Measurements from ENCODE around the gene ARID1B. TPM values are rescaled to one million over a fixed set of nuclear protein-coding genes. Genes with fewer than 3 reads are reported as not detected.

The ARID1B gene
- total and polyA plus RNA-seq, 4 donors: 7.0 to 49.0 (median 24.2) TPM

GRCh38 chr6:156731396-156731795, 45.8 kb upstream of the ARID1B start:
- Histone ChIP-seq H3K36me3 (ENCODE audit: control insufficient read depth in 4 of 4, insufficient read depth in 3 of 4, low read depth in 1 of 4, low read length in 3 of 4) (no peaks in the 10 kb centered on the region), H3K4me1 (ENCODE audit: control insufficient read depth in 4 of 4, insufficient read depth in 4 of 4, low read length in 3 of 4) (no peaks in the 10 kb centered on the region), H3K9ac (ENCODE audit: low read depth in 1 of 2, low read length in 2 of 2) (no peak overlapping the region), H3K4me3 (ENCODE audit: low read depth in 1 of 3, low read length in 3 of 3) (no peak overlapping the region), H3K27ac (ENCODE audit: low read depth in 1 of 2, low read length in 2 of 2) (no peak overlapping the region), H3K27me3 (ENCODE audit: control insufficient read depth in 4 of 4, insufficient read depth in 4 of 4, low read length in 3 of 4) (no peaks in the 10 kb centered on the region), H3K9me3 (ENCODE audit: control insufficient read depth in 4 of 4, low read length in 3 of 4) (no peaks in the 10 kb centered on the region)
- no peak for DNase-seq (ENCODE audit: low spot score)
- WGBS: 94% methylated on average over 4 of the region's 4 CpGs
- TF ChIP-seq HNF4A (conservative IDR thresholded peaks at IDR 0.05) (no peak), CTCF (IDR thresholded peaks at IDR 0.05; ENCODE audit: low read depth, low read length, missing input control) (no peak), ATF3 (IDR thresholded peaks at IDR 0.05) (no peak), FOXA1 (IDR thresholded peaks at IDR 0.05) (no peak), REST (IDR thresholded peaks at IDR 0.05) (no peak), RXRA (IDR thresholded peaks at IDR 0.05) (no peak), HNF4G (IDR thresholded peaks at IDR 0.05) (no peak), ZBTB33 (IDR thresholded peaks at IDR 0.05) (no peak), MAX (IDR thresholded peaks at IDR 0.05) (no peak), YY1 (IDR thresholded peaks at IDR 0.05) (no peak), GABPA (IDR thresholded peaks at IDR 0.05 in 1 of 2, conservative IDR thresholded peaks at IDR 0.05 in 1 of 2) (no peak), SP1 (IDR thresholded peaks at IDR 0.05) (no peak), RAD21 (IDR thresholded peaks at IDR 0.05) (no peak), JUND (IDR thresholded peaks at IDR 0.05) (no peak), NR2F2 (IDR thresholded peaks at IDR 0.05) (no peak), FOXA2 (IDR thresholded peaks at IDR 0.05) (no peak)

GRCh38 chr6:156735751-156736150, 41.4 kb upstream of the ARID1B start:
- 95% methylated on average over 7 of the region's 7 CpGs for WGBS
- DNase-seq (ENCODE audit: low spot score): no peak
- no peak overlapping the region for H3K27ac ChIP-seq (ENCODE audit: low read depth in 1 of 2, low read length in 2 of 2)
- TF ChIP-seq FOXA2 (IDR thresholded peaks at IDR 0.05) (no peak), GABPA (IDR thresholded peaks at IDR 0.05 in 1 of 2, conservative IDR thresholded peaks at IDR 0.05 in 1 of 2) (no peak), RAD21 (IDR thresholded peaks at IDR 0.05) (no peak), JUND (IDR thresholded peaks at IDR 0.05) (no peak), TAF1 (conservative IDR thresholded peaks at IDR 0.05) (no peak), YY1 (IDR thresholded peaks at IDR 0.05) (no peak), EGR1 (IDR thresholded peaks at IDR 0.05; ENCODE audit: low read depth in 2 of 2) (no peak), ATF3 (IDR thresholded peaks at IDR 0.05) (no peak), MAX (IDR thresholded peaks at IDR 0.05) (no peak), CTCF (IDR thresholded peaks at IDR 0.05; ENCODE audit: low read depth, low read length, missing input control) (no peak), RXRA (IDR thresholded peaks at IDR 0.05) (no peak), SP1 (IDR thresholded peaks at IDR 0.05) (no peak), FOXA1 (IDR thresholded peaks at IDR 0.05) (no peak), HNF4A (conservative IDR thresholded peaks at IDR 0.05) (no peak), NR2F2 (IDR thresholded peaks at IDR 0.05) (no peak), ZBTB33 (IDR thresholded peaks at IDR 0.05) (no peak)
- H3K4me1 ChIP-seq (ENCODE audit: control insufficient read depth in 4 of 4, insufficient read depth in 4 of 4, low read length in 3 of 4): no peaks in the 10 kb centered on the region
- peaks cover 0 to 3% (median 0%) of the 10 kb centered on the region in 4 donors for H3K36me3 ChIP-seq (ENCODE audit: control insufficient read depth in 4 of 4, insufficient read depth in 3 of 4, low read depth in 1 of 4, low read length in 3 of 4)
- H3K9me3 ChIP-seq (ENCODE audit: control insufficient read depth in 4 of 4, low read length in 3 of 4): peaks cover 0 to 3% (median 1%) of the 10 kb centered on the region in 4 donors
- H3K27me3 ChIP-seq (ENCODE audit: control insufficient read depth in 4 of 4, insufficient read depth in 4 of 4, low read length in 3 of 4): no peaks in the 10 kb centered on the region
- H3K9ac ChIP-seq (ENCODE audit: low read depth in 1 of 2, low read length in 2 of 2): no peak overlapping the region
- no peak overlapping the region for H3K4me3 ChIP-seq (ENCODE audit: low read depth in 1 of 3, low read length in 3 of 3)

Measured in liver (tissue), 9 donors.